ENCODE results near the gene ATG4C. TPM values are rescaled to one million over a fixed set of nuclear protein-coding genes. Genes with fewer than 3 reads are reported as not detected.
"Not testable (repeated sequence)": the region's sequence is repeated elsewhere in the genome, so short reads cannot be mapped to it uniquely, and the experiment has no call there.

The ATG4C gene
- total RNA-seq, 1 donor from 2014 or later = 39.5 TPM

GRCh38 chr1:62774971-62775595 lies 8.8 kb upstream of the ATG4C start:
- H2AFZ ChIP-seq (replicated peaks) = no peak overlapping the region
- Mint-ChIP-seq H3K27ac (no peak overlapping the region), H3K9me3 (peaks cover 11% of the 10 kb centered on the region), H3K4me1 (peaks cover 2% of the 10 kb centered on the region), H3K27me3 (ENCODE audit: insufficient read depth, low read depth) (no peaks in the 10 kb centered on the region), H3K36me3 (peaks cover 1% of the 10 kb centered on the region), H3K4me3 (no peak overlapping the region)
- no peaks in the 10 kb centered on the region for H3K27me3 ChIP-seq
- H3K79me2 ChIP-seq (ENCODE audit: low read depth) = no peaks in the 10 kb centered on the region
- H3K4me2 ChIP-seq = no peak overlapping the region
- H3K9me3 ChIP-seq (ENCODE audit: low read depth) = no peaks in the 10 kb centered on the region
- H4K20me1 ChIP-seq (ENCODE audit: low read depth) = no peaks in the 10 kb centered on the region
- no peak for DNase-seq (ENCODE audit: low spot score)
- no peaks in the 10 kb centered on the region for H3K4me1 ChIP-seq
- H3K9ac ChIP-seq = no peak overlapping the region
- H3K36me3 ChIP-seq = no peaks in the 10 kb centered on the region
- no peak overlapping the region for H3K27ac ChIP-seq
- no peak overlapping the region for H3K4me3 ChIP-seq
- no peaks in the 10 kb centered on the region for H3F3A ChIP-seq (ENCODE audit: low read depth)
- no peak for TF ChIP-seq EZH2 (IDR thresholded peaks at IDR 0.05)
- no peak for TF ChIP-seq EZH2phosphoT487 (IDR thresholded peaks at IDR 0.05)
- TF ChIP-seq, protein P1, sequence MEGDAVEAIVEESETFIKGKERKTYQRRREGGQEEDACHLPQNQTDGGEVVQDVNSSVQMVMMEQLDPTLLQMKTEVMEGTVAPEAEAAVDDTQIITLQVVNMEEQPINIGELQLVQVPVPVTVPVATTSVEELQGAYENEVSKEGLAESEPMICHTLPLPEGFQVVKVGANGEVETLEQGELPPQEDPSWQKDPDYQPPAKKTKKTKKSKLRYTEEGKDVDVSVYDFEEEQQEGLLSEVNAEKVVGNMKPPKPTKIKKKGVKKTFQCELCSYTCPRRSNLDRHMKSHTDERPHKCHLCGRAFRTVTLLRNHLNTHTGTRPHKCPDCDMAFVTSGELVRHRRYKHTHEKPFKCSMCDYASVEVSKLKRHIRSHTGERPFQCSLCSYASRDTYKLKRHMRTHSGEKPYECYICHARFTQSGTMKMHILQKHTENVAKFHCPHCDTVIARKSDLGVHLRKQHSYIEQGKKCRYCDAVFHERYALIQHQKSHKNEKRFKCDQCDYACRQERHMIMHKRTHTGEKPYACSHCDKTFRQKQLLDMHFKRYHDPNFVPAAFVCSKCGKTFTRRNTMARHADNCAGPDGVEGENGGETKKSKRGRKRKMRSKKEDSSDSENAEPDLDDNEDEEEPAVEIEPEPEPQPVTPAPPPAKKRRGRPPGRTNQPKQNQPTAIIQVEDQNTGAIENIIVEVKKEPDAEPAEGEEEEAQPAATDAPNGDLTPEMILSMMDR (IDR thresholded peaks at IDR 0.05) = no peak

DNA sequence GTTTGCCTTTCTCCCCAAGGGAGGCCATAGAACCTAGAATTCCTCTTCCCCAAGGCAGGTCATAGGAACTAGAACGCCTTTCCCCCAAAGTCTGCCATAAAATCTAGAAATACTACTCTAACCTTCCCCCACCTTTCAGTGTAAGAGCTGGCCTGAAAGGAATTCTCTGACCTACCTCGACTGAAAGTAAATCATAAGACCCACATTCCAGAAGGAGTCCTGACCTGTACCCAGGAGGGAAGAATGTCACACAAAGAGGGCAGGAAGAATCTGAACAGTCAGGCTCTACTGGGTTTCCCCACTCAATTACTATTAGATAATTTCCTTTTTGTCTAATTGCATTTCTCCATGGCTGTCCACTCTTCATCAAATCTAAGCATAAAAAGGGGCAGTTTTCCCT lies 5.7 kb upstream of the ATG4C start:
- H3K4me3 Mint-ChIP-seq = no peak overlapping the region
- peak overlapping the region; percentile 9 for H2AFZ ChIP-seq (replicated peaks)

DNA sequence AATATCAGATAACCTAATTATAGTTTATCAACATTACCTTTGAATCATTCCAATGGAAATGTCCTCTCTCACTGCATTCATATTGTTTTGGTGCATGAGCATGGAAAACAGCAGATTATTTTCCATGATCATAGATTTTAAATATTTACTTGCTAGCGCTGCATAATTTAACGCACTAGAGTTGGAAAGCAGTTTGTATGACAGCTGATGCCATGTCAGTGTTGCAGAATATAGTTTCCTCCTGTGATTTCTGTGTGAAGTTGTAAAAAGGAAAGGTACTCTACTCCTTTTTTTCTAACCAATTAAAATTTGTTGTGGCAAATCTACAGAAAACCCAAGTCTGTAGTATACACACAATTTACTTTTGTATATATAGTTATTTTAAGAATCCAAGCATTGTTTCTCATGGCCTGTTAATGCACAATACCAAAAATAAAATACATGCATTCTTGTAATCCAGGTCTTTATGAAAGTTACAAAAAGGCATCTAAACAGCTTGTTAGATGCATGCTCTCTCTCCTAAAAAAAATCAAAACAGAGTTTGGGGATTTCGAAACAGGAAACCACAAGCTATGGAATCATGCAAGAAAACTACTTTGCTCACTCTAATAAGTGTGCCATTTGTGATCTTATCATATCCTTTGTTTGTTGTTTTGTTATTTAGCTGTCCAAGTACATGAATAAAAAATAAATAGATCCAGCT lies 1.9 kb upstream of the ATG4C start:
- Histone ChIP-seq H3K4me3 (no peak overlapping the region), H4K20me1 (ENCODE audit: low read depth) (no peaks in the 10 kb centered on the region), H3K36me3 (no peaks in the 10 kb centered on the region), H3F3A (ENCODE audit: low read depth) (peaks cover 3% of the 10 kb centered on the region), H3K9me3 (ENCODE audit: low read depth) (no peaks in the 10 kb centered on the region), H3K27me3 (no peaks in the 10 kb centered on the region), H3K9ac (no peak overlapping the region), H2AFZ (replicated peaks) (no peak overlapping the region), H3K27ac (no peak overlapping the region), H3K79me2 (ENCODE audit: low read depth) (peaks cover 27% of the 10 kb centered on the region), H3K4me2 (no peak overlapping the region), H3K4me1 (peaks cover 10% of the 10 kb centered on the region)
- TF ChIP-seq, protein P1 (IDR thresholded peaks at IDR 0.05) = no peak
- TF ChIP-seq EZH2phosphoT487 (IDR thresholded peaks at IDR 0.05) (no peak), EZH2 (IDR thresholded peaks at IDR 0.05) (no peak)
- no peaks in the 10 kb centered on the region for H3K9me3 Mint-ChIP-seq
- peaks cover 2% of the 10 kb centered on the region for H3K4me1 Mint-ChIP-seq
- no peaks in the 10 kb centered on the region for H3K36me3 Mint-ChIP-seq
- no peak overlapping the region for H3K27ac Mint-ChIP-seq
- H3K4me3 Mint-ChIP-seq = no peak overlapping the region
- peaks cover 2% of the 10 kb centered on the region for H3K27me3 Mint-ChIP-seq (ENCODE audit: insufficient read depth, low read depth)
- DNase-seq (ENCODE audit: low spot score) = no peak

More for the DNA sequence above, 5.7 kb upstream of the ATG4C start:
- H3K27ac Mint-ChIP-seq = no peak overlapping the region
- H3K36me3 ChIP-seq = no peaks in the 10 kb centered on the region
- H3K4me3 ChIP-seq = no peak overlapping the region
- peaks cover 2% of the 10 kb centered on the region for H3K27me3 Mint-ChIP-seq (ENCODE audit: insufficient read depth, low read depth)
- no peak overlapping the region for H3K4me2 ChIP-seq
- no peaks in the 10 kb centered on the region for H3K36me3 Mint-ChIP-seq
- H3K79me2 ChIP-seq (ENCODE audit: low read depth) = no peaks in the 10 kb centered on the region
- no peak overlapping the region for H3K27ac ChIP-seq
- no peaks in the 10 kb centered on the region for H3K9me3 ChIP-seq (ENCODE audit: low read depth)
- DNase-seq (ENCODE audit: low spot score) = peak; percentile 8
- no peak overlapping the region for H3K9ac ChIP-seq
- TF ChIP-seq EZH2phosphoT487 (IDR thresholded peaks at IDR 0.05) = no peak
- TF ChIP-seq, protein P1 (IDR thresholded peaks at IDR 0.05) = no peak
- TF ChIP-seq EZH2 (IDR thresholded peaks at IDR 0.05) = no peak
- H3K4me1 ChIP-seq = no peaks in the 10 kb centered on the region
- H3K4me1 Mint-ChIP-seq = peaks cover 2% of the 10 kb centered on the region
- peaks cover 3% of the 10 kb centered on the region for H3F3A ChIP-seq (ENCODE audit: low read depth)
- no peaks in the 10 kb centered on the region for H4K20me1 ChIP-seq (ENCODE audit: low read depth)
- H3K9me3 Mint-ChIP-seq = no peaks in the 10 kb centered on the region
- no peaks in the 10 kb centered on the region for H3K27me3 ChIP-seq

DNA sequence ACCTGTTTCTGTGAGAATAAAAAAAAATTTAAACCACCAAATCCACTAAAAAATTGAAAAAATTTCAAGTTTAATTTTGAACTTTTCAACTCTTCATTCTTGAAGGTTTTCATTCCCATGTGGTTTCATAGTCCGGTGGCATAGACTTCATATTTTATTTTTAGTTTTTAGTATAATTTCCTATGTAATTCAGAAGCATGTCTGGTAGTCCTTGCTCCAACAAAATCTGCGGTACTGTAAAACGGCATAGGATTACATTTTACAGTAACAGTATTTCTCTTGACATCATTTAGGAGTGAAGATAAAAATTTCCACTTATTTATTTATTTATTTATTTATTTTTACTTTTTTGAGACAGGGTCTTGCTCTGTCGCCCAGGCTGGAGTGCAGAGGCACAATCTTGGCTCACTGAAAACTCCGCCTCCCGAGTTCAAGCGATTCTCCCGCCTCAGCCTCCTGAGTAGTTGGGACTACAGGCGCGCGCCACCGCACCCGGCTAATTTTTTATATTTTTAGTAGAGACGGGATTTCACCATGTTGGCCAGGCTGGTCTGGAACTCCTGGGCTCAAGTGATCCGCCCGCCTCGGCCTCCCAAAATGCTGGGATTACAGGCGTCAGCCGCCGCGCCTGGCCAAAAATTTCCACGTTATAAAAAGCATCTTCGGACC lies 1.3 kb upstream of the ATG4C start:
- H4K20me1 ChIP-seq (ENCODE audit: low read depth); H2AFZ ChIP-seq (replicated peaks); H3K4me1 Mint-ChIP-seq; H3K4me1 ChIP-seq; H3K36me3 Mint-ChIP-seq; DNase-seq (ENCODE audit: low spot score); H3K27me3 Mint-ChIP-seq (ENCODE audit: insufficient read depth, low read depth); H3K4me3 ChIP-seq; H3K27ac ChIP-seq; H3K36me3 ChIP-seq; H3K27me3 ChIP-seq; H3K27ac Mint-ChIP-seq; H3K9ac ChIP-seq; H3K4me2 ChIP-seq; H3K9me3 Mint-ChIP-seq; H3F3A ChIP-seq (ENCODE audit: low read depth); H3K9me3 ChIP-seq (ENCODE audit: low read depth): not testable (repeated sequence)
- peak overlapping the region; percentile 42 for H3K4me3 Mint-ChIP-seq
- peaks cover 33% of the 10 kb centered on the region for H3K79me2 ChIP-seq (ENCODE audit: low read depth)

Data from neural progenitor cell (in vitro differentiated cells).